ENCODE results near the gene PWWP2B.

DNA sequence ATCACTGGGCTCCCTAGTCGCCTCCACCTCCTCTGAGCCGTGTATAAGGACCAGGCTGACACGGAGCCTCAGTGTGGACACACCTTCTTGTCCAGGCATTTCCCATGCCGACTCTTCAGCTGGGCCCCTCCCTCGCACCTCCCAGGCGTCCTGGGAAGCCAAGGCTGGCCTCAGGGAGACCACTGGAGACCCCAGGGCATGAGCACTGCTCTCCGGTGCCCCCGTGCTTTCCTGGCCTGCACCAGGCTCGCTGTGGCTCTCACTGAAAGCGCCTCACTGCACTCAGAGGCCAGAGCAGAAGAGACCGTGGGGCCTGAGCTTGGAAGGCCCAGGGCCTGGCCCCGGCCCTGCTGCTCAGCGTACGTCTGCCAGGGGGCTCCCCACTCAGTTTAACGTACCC is 33.6 kb upstream of the PWWP2B start:
- TF ChIP-seq, protein P1, sequence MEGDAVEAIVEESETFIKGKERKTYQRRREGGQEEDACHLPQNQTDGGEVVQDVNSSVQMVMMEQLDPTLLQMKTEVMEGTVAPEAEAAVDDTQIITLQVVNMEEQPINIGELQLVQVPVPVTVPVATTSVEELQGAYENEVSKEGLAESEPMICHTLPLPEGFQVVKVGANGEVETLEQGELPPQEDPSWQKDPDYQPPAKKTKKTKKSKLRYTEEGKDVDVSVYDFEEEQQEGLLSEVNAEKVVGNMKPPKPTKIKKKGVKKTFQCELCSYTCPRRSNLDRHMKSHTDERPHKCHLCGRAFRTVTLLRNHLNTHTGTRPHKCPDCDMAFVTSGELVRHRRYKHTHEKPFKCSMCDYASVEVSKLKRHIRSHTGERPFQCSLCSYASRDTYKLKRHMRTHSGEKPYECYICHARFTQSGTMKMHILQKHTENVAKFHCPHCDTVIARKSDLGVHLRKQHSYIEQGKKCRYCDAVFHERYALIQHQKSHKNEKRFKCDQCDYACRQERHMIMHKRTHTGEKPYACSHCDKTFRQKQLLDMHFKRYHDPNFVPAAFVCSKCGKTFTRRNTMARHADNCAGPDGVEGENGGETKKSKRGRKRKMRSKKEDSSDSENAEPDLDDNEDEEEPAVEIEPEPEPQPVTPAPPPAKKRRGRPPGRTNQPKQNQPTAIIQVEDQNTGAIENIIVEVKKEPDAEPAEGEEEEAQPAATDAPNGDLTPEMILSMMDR (IDR thresholded peaks at IDR 0.05): no peak
- TF ChIP-seq POLR2A (IDR thresholded peaks at IDR 0.05): no peak
